HG02852 (cell line): ENCODE data around the gene AGPS.
"Not testable (repeated sequence)": the region's sequence is repeated elsewhere in the genome, so short reads cannot be mapped to it uniquely, and the experiment has no call there.

Source experiments
- ATAC-seq: cut with Tn5 transposase; IDR thresholded peaks from one replicate; pipeline ENCODE4 v1.9.1; 2021; ENCODE audit warnings: mild to moderate bottlenecking, moderate library complexity; ENCODE audit not compliant: unreplicated experiment

Gene AGPS

DNA sequence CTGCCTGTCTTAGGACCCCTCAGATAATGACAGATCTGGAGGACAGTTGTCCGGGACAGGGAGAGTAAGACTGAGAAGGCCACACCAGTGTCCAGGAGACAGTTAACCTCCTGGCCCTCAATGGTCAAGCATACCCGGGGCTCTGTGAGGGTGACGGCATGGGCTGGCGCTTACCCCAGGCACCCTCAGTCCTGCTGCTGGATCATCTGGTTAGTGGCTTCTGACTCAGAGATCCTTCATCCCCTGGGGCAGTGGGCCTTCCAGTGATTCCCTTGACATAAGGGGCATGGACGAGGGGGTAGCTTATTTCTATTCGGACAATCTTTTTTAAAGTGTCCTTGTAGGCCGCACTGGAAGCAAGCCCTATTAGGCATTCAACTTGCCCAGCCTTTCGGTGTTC, 18.1 kb downstream of the AGPS start:
- not testable (repeated sequence) for ATAC-seq

DNA sequence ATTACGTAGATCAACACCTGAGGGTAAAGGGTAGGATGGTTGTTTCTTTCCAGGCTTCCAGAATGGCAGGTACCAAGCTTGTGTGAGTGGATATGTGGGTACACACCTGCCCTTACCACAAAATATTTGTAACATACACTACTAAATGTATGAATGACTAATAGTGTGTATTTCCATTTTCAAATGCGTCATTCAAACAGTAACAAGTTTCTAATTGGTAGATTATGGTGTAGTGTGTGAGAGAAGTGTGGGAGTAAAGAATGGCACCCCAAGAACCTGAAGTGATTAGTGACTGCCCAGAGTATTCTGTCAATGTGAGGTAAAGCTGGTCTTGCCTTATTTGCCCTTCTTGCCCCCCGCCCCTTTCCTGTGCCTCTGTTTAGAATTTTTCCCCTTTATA, 21.1 kb downstream of the AGPS start:
- no peak for ATAC-seq

DNA sequence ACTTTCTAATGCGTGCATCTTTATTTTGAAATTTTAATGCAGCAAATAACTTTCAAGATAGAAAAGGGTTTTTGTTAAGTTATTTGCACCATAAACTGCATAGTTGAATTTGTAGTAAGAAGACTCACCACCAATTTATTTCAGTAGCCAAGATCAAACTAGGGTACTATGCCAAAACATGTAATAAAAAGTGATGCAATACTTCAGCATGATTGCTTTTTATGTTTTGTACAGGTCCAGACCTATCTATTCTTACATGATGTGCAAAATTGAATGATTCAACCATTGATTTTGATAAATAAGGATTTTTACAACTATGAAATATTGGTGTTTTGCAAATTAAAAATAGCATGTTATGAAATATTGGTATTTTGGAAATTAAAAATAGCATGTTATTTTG, 26.7 kb downstream of the AGPS start:
- ATAC-seq, result no peak

- no peak for ATAC-seq
Observed at GRCh38 chr2:177422271-177422670, 29.7 kb downstream of the AGPS start.

- ATAC-seq, result not testable (repeated sequence)
Observed at GRCh38 chr2:177424120-177424519, 31.5 kb downstream of the AGPS start.

- ATAC-seq, result not testable (repeated sequence)
Observed at GRCh38 chr2:177424620-177425019, 32.0 kb downstream of the AGPS start.

DNA sequence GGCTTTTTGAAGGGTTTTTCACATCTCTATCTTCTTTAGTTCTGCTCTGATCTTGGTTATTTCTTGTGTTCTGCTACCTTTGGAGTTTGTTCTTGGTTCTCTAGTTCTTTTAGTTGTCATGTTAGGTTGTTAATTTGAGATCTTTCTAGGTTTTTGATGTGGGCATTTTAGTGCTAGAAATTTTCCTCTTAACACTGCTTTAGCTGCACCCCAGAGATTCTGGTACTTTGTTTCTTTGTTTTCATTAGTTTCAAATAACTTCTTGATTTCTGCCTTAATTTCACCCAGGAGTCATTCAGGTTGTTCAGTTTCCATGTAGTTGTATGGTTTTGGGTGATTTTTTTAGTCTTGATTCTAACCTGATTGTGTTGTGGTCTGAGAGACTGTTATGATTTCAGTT, 34.7 kb downstream of the AGPS start:
- ATAC-seq, result no peak

DNA sequence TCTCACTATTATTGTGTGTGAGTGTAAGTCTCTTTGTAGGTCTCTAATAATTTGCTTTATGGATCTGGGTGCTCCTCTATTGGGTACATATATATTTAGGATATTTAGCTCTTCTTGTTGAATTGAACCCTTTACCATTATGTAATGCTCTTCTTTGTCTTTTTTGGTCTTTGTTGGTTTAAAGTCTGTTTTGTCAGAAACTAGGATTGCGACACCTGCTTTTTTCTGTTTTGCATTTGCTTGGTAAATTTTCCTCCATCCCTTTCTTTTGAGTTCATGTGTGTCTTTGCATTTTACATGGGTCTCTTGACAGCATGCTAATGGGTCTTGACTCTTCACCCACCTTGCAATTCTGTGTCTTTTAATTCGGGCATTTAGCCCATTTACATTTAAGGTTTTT, 35.4 kb downstream of the AGPS start:
- not testable (repeated sequence) for ATAC-seq

DNA sequence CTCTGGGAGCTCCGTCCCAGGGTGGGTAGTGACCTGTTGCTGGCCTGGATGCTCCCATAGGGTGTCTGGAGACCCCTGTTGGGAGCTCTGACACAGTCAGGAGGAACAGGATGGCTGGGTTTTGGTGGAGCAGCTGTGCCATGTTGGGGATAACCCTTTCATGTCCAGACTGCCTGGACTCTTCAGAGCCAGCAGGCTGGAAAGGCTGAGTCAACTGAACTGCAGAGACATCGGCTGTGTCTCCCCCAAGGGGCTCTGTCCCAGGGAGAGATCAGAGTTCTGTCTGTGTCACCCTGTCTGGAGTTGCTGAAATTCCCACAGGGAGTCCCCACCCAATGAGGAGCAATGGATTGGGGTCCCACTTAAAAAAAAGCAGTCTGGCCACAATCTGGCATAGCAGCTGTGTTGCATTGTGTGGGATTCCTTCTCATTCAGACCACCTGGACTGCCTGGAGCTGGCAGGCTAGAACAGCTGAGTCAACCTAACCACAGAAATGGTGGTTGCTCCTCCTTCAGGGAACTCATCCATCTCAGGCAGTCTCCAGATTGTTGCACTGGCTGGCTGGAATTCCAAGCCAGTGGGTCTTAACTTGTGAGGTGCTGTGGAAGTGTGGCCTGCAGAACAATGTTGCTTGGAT, 37.2 kb downstream of the AGPS start:
- no peak for ATAC-seq

DNA sequence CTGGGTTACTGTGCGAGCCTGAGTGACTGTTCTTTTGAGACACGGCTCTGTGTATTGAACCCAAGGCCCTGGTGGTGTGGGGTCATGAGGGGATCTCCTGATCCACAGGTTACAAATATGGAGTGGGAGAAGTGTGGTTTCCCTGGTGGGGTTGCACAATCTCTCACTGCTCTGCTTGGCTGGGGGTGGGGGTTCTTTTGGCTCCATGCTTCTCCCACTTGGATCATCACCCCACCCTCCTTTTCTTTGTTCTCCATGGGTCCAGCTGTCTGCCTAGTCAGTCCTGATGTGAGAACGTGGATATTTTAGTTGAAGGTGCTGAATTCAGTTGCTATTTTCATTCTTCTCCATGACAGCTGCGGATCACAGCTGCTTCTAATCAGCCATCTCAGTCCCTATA, 37.8 kb downstream of the AGPS start:
- ATAC-seq, result no peak

DNA sequence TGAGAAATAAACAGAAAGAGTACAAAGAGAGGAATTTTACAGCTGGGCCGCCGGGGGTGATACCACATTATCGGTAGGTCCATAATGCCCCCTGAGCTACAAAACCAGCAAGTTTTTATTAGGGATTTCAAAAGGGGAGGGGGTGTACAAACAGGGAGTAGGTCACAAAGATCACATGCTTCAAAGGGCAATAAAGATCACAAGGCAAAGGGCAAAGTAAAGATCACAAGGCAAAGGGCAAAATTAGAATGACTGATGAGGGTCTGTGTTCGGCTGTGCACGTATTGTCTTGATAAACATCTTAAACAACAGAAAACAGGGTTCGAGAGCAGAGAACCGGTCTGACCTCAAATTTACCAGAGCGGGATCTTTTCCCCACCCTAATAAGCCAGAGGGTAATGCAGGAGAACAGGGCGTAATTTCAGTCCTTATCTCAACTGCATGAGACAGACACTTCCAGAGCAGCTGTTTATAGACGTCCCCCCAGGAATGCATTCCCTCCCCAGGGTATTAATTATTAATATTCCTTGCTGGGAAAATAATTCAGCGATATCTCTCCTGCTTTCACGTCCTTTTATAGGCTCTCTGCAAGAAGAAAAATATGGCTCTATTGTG, 38.6 kb downstream of the AGPS start:
- not testable (repeated sequence) for ATAC-seq

GRCh38 chr2:177432703-177433102, 40.1 kb downstream of the AGPS start:
- ATAC-seq, result no peak

DNA sequence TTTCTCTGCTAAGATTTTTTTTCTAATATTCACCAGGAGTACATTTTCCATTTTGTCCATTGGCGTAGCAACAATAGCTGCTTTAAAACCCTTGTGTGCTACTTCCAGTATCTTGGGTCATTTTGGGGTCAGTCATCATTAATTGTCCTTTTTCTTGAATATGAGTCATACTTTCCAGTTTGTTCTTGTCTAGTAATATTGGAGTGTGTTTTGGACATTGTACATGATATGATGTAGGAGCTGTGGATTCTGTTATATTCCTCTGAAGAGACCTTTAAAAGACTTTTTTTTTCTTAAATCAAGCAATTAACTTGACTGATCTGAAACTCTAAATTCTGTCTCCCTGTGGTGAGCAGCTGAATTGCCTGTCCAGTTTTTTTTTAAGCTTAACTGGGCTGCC, 40.8 kb downstream of the AGPS start:
- no peak for ATAC-seq

GRCh38 chr2:177434475-177434874, 41.9 kb downstream of the AGPS start:
- no peak for ATAC-seq

DNA sequence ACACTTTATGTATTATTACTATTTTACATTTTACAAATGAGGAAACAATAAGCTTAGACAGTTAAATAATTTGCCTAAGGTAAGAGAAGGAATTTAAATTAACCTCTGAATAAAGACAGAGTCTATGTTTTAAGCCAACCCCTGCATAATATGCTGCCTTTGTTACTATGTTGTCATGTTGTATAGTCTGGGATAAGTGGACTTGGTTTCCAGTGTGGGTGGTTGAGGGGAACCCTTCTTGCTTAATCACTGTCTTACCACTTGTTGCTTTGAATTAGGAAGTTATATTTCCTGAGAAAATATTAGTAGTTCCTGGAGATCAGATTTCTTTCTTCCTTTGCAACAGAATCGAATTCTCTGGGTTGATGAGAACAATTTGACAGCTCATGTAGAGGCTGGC, 52.6 kb downstream of the AGPS start:
- ATAC-seq, result no peak

- ATAC-seq, result no peak
Observed at GRCh38 chr2:177448031-177448430, 55.5 kb downstream of the AGPS start.

DNA sequence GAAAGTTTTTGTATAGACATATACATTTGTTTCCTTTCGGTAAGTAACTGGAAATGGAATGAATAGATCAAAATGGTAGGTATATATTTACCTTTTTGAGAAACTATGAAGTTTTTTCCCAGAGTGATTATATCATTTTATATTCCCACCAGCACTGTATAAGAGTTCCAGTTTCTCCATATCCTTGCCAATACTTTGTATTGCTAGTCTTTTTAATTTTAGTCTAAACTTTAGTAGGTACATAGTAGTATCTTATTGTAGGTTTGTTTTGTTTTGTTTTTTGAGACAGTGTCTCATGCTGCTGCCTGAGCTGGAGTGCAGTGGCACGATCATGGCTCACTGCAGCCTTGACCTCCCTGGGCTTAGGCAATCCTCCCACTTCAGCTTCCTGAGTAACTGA, 56.6 kb downstream of the AGPS start:
- ATAC-seq, result no peak

GRCh38 chr2:177455187-177455586, 62.6 kb downstream of the AGPS start:
- no peak for ATAC-seq

DNA sequence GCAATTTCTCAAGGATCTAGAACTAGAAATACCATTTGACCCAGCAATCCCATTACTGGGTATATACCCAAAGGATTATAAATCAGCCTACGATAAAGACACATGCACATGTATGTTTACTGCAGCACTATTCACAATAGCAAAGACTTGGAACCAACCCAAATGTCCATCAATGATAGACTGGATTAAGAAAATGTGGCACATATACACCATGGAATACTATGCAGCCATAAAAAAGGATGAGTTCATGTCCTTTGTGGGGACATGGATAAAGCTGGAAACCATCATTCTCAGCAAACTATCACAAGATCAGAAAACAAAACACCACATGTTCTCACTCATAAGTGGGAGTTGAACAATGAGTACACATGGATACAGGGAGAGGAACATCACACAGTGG, 67.2 kb downstream of the AGPS start:
- ATAC-seq, result not testable (repeated sequence)

- ATAC-seq, result no peak
Observed at GRCh38 chr2:177460973-177461585, 68.5 kb downstream of the AGPS start.

DNA sequence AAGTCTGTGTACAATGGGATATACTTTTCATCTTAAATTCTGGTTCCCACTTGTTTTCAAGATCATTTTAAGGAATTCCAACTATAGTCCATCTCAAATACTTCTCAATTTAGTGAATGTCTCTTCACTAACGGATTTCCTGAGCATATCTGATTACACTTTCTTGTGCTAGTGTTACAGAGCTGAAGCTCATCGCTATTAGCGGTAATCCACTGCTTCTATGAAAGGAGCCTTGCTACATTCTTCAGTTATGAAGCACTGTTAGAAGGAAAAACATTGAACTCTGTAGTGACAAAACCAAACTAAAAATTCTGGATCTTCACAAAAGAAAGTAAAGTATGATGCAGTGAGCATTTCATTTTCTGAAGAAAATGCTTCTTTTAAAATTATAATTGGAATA, 72.0 kb downstream of the AGPS start:
- ATAC-seq, result no peak

GRCh38 chr2:177465400-177466138, 73.0 kb downstream of the AGPS start:
- ATAC-seq, result no peak
